ENCODE measurements around the gene SREBF1.
A peak's percentile ranks its signal among the peaks of the same experiment; 100 is the strongest.

SREBF1 gene

GRCh38 chr17:17798010-17798556 is 38.7 kb downstream of the SREBF1 start:
- Histone ChIP-seq H3K23ac (ENCODE audit: low read depth, low read length, poor library complexity) (peak overlapping the region; percentile 43), H3K4me1 (ENCODE audit: control insufficient read depth in 2 of 2, insufficient read depth in 1 of 2, low read depth in 1 of 2, low read length in 2 of 2) (peaks cover 13 to 18% of the 10 kb centered on the region in 2 donors), H4K91ac (ENCODE audit: low read depth, low read length, poor library complexity) (no peak overlapping the region), H4K8ac (ENCODE audit: low read depth, low read length) (no peak overlapping the region), H3K79me1 (ENCODE audit: low read depth, low read length) (peaks cover 37% of the 10 kb centered on the region), H3K18ac (ENCODE audit: low read length) (peak overlapping the region; percentile 76), H3K4me2 (ENCODE audit: insufficient read depth, low read length, poor library complexity, severe bottlenecking) (no peak overlapping the region), H3K36me3 (replicated peaks in 1 of 2; ENCODE audit: control insufficient read depth in 2 of 2, insufficient read depth in 2 of 2, low read length in 2 of 2) (peaks cover 74 to 94% of the 10 kb centered on the region in 2 donors), H3K4ac (ENCODE audit: low read length) (no peak overlapping the region), H3K9me3 (replicated peaks in 1 of 2; ENCODE audit: control insufficient read depth in 2 of 2, insufficient read depth in 1 of 2, low read depth in 1 of 2, low read length in 2 of 2) (peaks cover 0 to 2% of the 10 kb centered on the region in 2 donors), H3K27ac (replicated peaks; ENCODE audit: low read length) (no peak overlapping the region), H2BK5ac (ENCODE audit: low read length) (no peak overlapping the region), H2BK15ac (ENCODE audit: low read length) (peak overlapping the region; percentile 26), H2BK120ac (ENCODE audit: low read depth, low read length) (no peak overlapping the region), H3K14ac (ENCODE audit: low read length) (no peak overlapping the region), H3K9ac (ENCODE audit: low read depth, low read length, poor library complexity) (peak overlapping the region; percentile 50), H2AK5ac (ENCODE audit: low read depth, low read length) (peak overlapping the region; percentile 8), H3K4me3 (ENCODE audit: low read length in 2 of 2) (peak overlapping the region in 1 of 2 donors; percentile 29), H2BK12ac (ENCODE audit: low read length) (no peak overlapping the region), H2AFZ (ENCODE audit: low read length) (no peak overlapping the region), H3K27me3 (ENCODE audit: control insufficient read depth in 3 of 3, insufficient read depth in 3 of 3, low read depth in 1 of 3, low read length in 3 of 3) (no peaks in the 10 kb centered on the region)
- DNase-seq (ENCODE audit: low spot score): no peak
- no CpG with 5 or more reads among the region's 25 CpGs for WGBS, 2 donors (ENCODE audit: extremely low coverage in 2 of 2, insufficient read length in 2 of 2, insufficient replicate concordance in 1 of 2)

- H3K4me1 ChIP-seq (ENCODE audit: control insufficient read depth in 2 of 2, insufficient read depth in 1 of 2, low read depth in 1 of 2, low read length in 2 of 2): peaks cover 19 to 21% of the 10 kb centered on the region in 2 donors
- H3K27me3 ChIP-seq (ENCODE audit: control insufficient read depth in 3 of 3, insufficient read depth in 3 of 3, low read depth in 1 of 3, low read length in 3 of 3): no peaks in the 10 kb centered on the region
- no peak overlapping the region for H3K14ac ChIP-seq (ENCODE audit: low read length)
- no peak overlapping the region for H3K18ac ChIP-seq (ENCODE audit: low read length)
- H3K9ac ChIP-seq (ENCODE audit: low read depth, low read length, poor library complexity): peak overlapping the region; percentile 30
- no peak overlapping the region for H2BK5ac ChIP-seq (ENCODE audit: low read length)
- peaks cover 72 to 91% of the 10 kb centered on the region in 2 donors for H3K36me3 ChIP-seq (replicated peaks in 1 of 2; ENCODE audit: control insufficient read depth in 2 of 2, insufficient read depth in 2 of 2, low read length in 2 of 2)
- no peak overlapping the region for H3K4me2 ChIP-seq (ENCODE audit: insufficient read depth, low read length, poor library complexity, severe bottlenecking)
- no peak for DNase-seq (ENCODE audit: low spot score)
- no peak overlapping the region for H3K4ac ChIP-seq (ENCODE audit: low read length)
- H2AK5ac ChIP-seq (ENCODE audit: low read depth, low read length): no peak overlapping the region
- H3K79me1 ChIP-seq (ENCODE audit: low read depth, low read length): peaks cover 38% of the 10 kb centered on the region
- H3K27ac ChIP-seq (replicated peaks; ENCODE audit: low read length): no peak overlapping the region
- no peak overlapping the region for H4K8ac ChIP-seq (ENCODE audit: low read depth, low read length)
- H3K4me3 ChIP-seq (ENCODE audit: low read length in 2 of 2): no peak overlapping the region
- H2AFZ ChIP-seq (ENCODE audit: low read length): no peak overlapping the region
- WGBS, 2 donors (ENCODE audit: extremely low coverage in 2 of 2, insufficient read length in 2 of 2, insufficient replicate concordance in 1 of 2): no CpG with 5 or more reads among the region's 30 CpGs
- H3K9me3 ChIP-seq (replicated peaks in 1 of 2; ENCODE audit: control insufficient read depth in 2 of 2, insufficient read depth in 1 of 2, low read depth in 1 of 2, low read length in 2 of 2): peaks cover 0 to 2% of the 10 kb centered on the region in 2 donors
- H3K23ac ChIP-seq (ENCODE audit: low read depth, low read length, poor library complexity): peak overlapping the region; percentile 43
- no peak overlapping the region for H2BK120ac ChIP-seq (ENCODE audit: low read depth, low read length)
- no peak overlapping the region for H4K91ac ChIP-seq (ENCODE audit: low read depth, low read length, poor library complexity)
- no peak overlapping the region for H2BK15ac ChIP-seq (ENCODE audit: low read length)
- peak overlapping the region; percentile 3 for H2BK12ac ChIP-seq (ENCODE audit: low read length)
Observed at GRCh38 chr17:17797119-17797809, 39.5 kb downstream of the SREBF1 start.

DNA sequence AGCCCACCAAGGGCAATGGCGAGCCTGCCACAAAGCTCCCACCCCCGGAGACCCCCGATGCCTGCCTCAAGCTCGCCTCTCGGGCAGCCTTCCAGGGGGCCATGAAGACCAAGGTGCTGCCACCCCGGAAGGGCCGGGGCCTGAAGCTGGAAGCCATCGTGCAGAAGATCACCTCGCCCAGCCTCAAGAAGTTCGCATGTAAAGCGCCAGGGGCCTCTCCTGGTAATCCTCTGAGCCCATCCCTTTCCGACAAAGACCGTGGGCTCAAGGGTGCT is 40.1 kb downstream of the SREBF1 start:
- Histone ChIP-seq H2BK12ac (ENCODE audit: low read length) (peak overlapping the region; percentile 3), H3K4me1 (ENCODE audit: control insufficient read depth in 2 of 2, insufficient read depth in 1 of 2, low read depth in 1 of 2, low read length in 2 of 2) (peaks cover 24 to 27% of the 10 kb centered on the region in 2 donors), H3K79me1 (ENCODE audit: low read depth, low read length) (peaks cover 38% of the 10 kb centered on the region), H3K14ac (ENCODE audit: low read length) (no peak overlapping the region), H3K4me3 (ENCODE audit: low read length in 2 of 2) (no peak overlapping the region), H2AK5ac (ENCODE audit: low read depth, low read length) (no peak overlapping the region), H3K27ac (replicated peaks; ENCODE audit: low read length) (no peak overlapping the region), H4K8ac (ENCODE audit: low read depth, low read length) (peak overlapping the region; percentile 17), H2BK120ac (ENCODE audit: low read depth, low read length) (no peak overlapping the region), H3K4ac (ENCODE audit: low read length) (no peak overlapping the region), H4K91ac (ENCODE audit: low read depth, low read length, poor library complexity) (no peak overlapping the region), H2BK5ac (ENCODE audit: low read length) (no peak overlapping the region), H2BK15ac (ENCODE audit: low read length) (no peak overlapping the region), H3K23ac (ENCODE audit: low read depth, low read length, poor library complexity) (no peak overlapping the region), H3K36me3 (replicated peaks in 1 of 2; ENCODE audit: control insufficient read depth in 2 of 2, insufficient read depth in 2 of 2, low read length in 2 of 2) (peaks cover 68 to 85% of the 10 kb centered on the region in 2 donors), H3K27me3 (ENCODE audit: control insufficient read depth in 3 of 3, insufficient read depth in 3 of 3, low read depth in 1 of 3, low read length in 3 of 3) (no peaks in the 10 kb centered on the region), H3K9me3 (replicated peaks in 1 of 2; ENCODE audit: control insufficient read depth in 2 of 2, insufficient read depth in 1 of 2, low read depth in 1 of 2, low read length in 2 of 2) (peaks cover 0 to 2% of the 10 kb centered on the region in 2 donors), H3K4me2 (ENCODE audit: insufficient read depth, low read length, poor library complexity, severe bottlenecking) (no peak overlapping the region), H2AFZ (ENCODE audit: low read length) (no peak overlapping the region), H3K18ac (ENCODE audit: low read length) (no peak overlapping the region), H3K9ac (ENCODE audit: low read depth, low read length, poor library complexity) (no peak overlapping the region)
- DNase-seq (ENCODE audit: low spot score): no peak
- no CpG with 5 or more reads among the region's 13 CpGs for WGBS, 2 donors (ENCODE audit: extremely low coverage in 2 of 2, insufficient read length in 2 of 2, insufficient replicate concordance in 1 of 2)

GRCh38 chr17:17795946-17796786 is 40.6 kb downstream of the SREBF1 start:
- no peak overlapping the region for H3K9ac ChIP-seq (ENCODE audit: low read depth, low read length, poor library complexity)
- no peak overlapping the region for H2BK12ac ChIP-seq (ENCODE audit: low read length)
- peak overlapping the region; percentile 17 for H4K8ac ChIP-seq (ENCODE audit: low read depth, low read length)
- peaks cover 0 to 2% of the 10 kb centered on the region in 2 donors for H3K9me3 ChIP-seq (replicated peaks in 1 of 2; ENCODE audit: control insufficient read depth in 2 of 2, insufficient read depth in 1 of 2, low read depth in 1 of 2, low read length in 2 of 2)
- no peak overlapping the region for H2BK120ac ChIP-seq (ENCODE audit: low read depth, low read length)
- H2BK15ac ChIP-seq (ENCODE audit: low read length): no peak overlapping the region
- no peak for DNase-seq (ENCODE audit: low spot score)
- peak overlapping the region; percentile 56 for H2AK5ac ChIP-seq (ENCODE audit: low read depth, low read length)
- H3K36me3 ChIP-seq (replicated peaks in 1 of 2; ENCODE audit: control insufficient read depth in 2 of 2, insufficient read depth in 2 of 2, low read length in 2 of 2): peaks cover 62 to 80% of the 10 kb centered on the region in 2 donors
- no peak overlapping the region for H2AFZ ChIP-seq (ENCODE audit: low read length)
- H3K79me1 ChIP-seq (ENCODE audit: low read depth, low read length): peaks cover 40% of the 10 kb centered on the region
- peak overlapping the region; percentile 43 for H3K23ac ChIP-seq (ENCODE audit: low read depth, low read length, poor library complexity)
- H3K14ac ChIP-seq (ENCODE audit: low read length): peak overlapping the region; percentile 8
- no peak overlapping the region for H3K18ac ChIP-seq (ENCODE audit: low read length)
- H2BK5ac ChIP-seq (ENCODE audit: low read length): peak overlapping the region; percentile 24
- WGBS, 2 donors (ENCODE audit: extremely low coverage in 2 of 2, insufficient read length in 2 of 2, insufficient replicate concordance in 1 of 2): no CpG with 5 or more reads among the region's 40 CpGs
- H3K4ac ChIP-seq (ENCODE audit: low read length): no peak overlapping the region
- H4K91ac ChIP-seq (ENCODE audit: low read depth, low read length, poor library complexity): no peak overlapping the region
- no peak overlapping the region for H3K27ac ChIP-seq (replicated peaks; ENCODE audit: low read length)
- H3K27me3 ChIP-seq (ENCODE audit: control insufficient read depth in 3 of 3, insufficient read depth in 3 of 3, low read depth in 1 of 3, low read length in 3 of 3): no peaks in the 10 kb centered on the region
- no peak overlapping the region for H3K4me2 ChIP-seq (ENCODE audit: insufficient read depth, low read length, poor library complexity, severe bottlenecking)
- H3K4me3 ChIP-seq (ENCODE audit: low read length in 2 of 2): no peak overlapping the region
- peaks cover 30 to 32% of the 10 kb centered on the region in 2 donors for H3K4me1 ChIP-seq (ENCODE audit: control insufficient read depth in 2 of 2, insufficient read depth in 1 of 2, low read depth in 1 of 2, low read length in 2 of 2)
